HepG2 (cell line): ENCODE results near the gene TTC19. TPM values are rescaled to one million over a fixed set of nuclear protein-coding genes. Genes with fewer than 3 reads are reported as not detected.
A peak's percentile ranks its signal among the peaks of the same experiment; 100 is the strongest.

ENCODE experiments used
- ATAC-seq: fragments of 200-7000 bp; cut with Tn5 transposase; 3 replicates; pipeline ENCODE4 v1.9.1; 2020; ENCODE audit warnings: mild to moderate bottlenecking, moderate library complexity
- BruUV-seq: library from RNA; stranded (reverse); fragments of 400-500 nt; replicated peaks from 2 replicates; lab custom pipeline; 2021; lab: Mats Ljungman, UMichigan
- CTCF ChIA-PET: fragments of 300-600 bp; formaldehyde crosslinking; extraction: SDS; loops from one replicate; lab custom pipeline; 2021; ENCODE audit warnings: low total read pairs, inconsistent platforms, low intra/inter-chr PET ratio; lab: Yijun Ruan, JAX
- POLR2A ChIA-PET: fragments of 350-600 bp; sonication (Branson Sonifier 250); formaldehyde crosslinking; loops from one replicate; lab custom pipeline; 2020; ENCODE audit warnings: antibody characterized with exemption, inconsistent platforms; lab: Yijun Ruan, JAX
- DNase-seq: peaks from one replicate; pipeline ENCODE4 v3.0.0-alpha.2; 2015; ENCODE audit warnings: low spot score
- FAIRE-seq: peaks from 3 replicates; lab custom pipeline; 2011; peaks lifted over from hg19 to GRCh38; lab: Jason Lieb, UNC
- H2AFZ ChIP-seq: one replicate; pipeline ENCODE4 v1.6.1; 2011; ENCODE audit warnings: low read length, inconsistent platforms
- H3K27ac ChIP-seq: fragments of 300-600 bp; 3 replicates; pipeline ENCODE4 v1.8.0; 2011; ENCODE audit warnings: mixed run types, mild to moderate bottlenecking, mixed read lengths, low read length, inconsistent platforms; ENCODE audit not compliant: insufficient read depth; ENCODE audit errors: extremely low read length
- H3K27me3 ChIP-seq, 2 experiments: fragments of 200-600 bp in 1 of 2; 2 replicates in 1 of 2; 3 replicates in 1 of 2; pipeline versions ENCODE4 v1.6.0 to v1.8.0; 2011; ENCODE audit warnings: low read length in 2 of 2, mild to moderate bottlenecking in 2 of 2, moderate library complexity in 2 of 2, inconsistent platforms in 1 of 2; ENCODE audit not compliant: insufficient read depth in 2 of 2, control insufficient read depth in 1 of 2
- H3K36me3 ChIP-seq, 2 experiments: fragments of 200-600 bp in 1 of 2; replicated peaks in 1 of 2; 2 replicates in 1 of 2; 3 replicates in 1 of 2; pipeline versions ENCODE4 v1.5.1 to v1.8.0; 2011; ENCODE audit warnings: low read length in 2 of 2, inconsistent platforms in 1 of 2; ENCODE audit not compliant: insufficient read depth in 2 of 2, control insufficient read depth in 1 of 2
- H3K4me1 ChIP-seq: 2 replicates; pipeline ENCODE4 v1.5.1; 2012; ENCODE audit warnings: low read length, inconsistent platforms; ENCODE audit not compliant: insufficient read depth
- H3K4me2 ChIP-seq: 2 replicates; pipeline ENCODE4 v1.6.0; 2011; ENCODE audit warnings: low read depth, low read length, inconsistent platforms
- H3K4me3 ChIP-seq, 3 experiments: fragments of 200-600 bp in 1 of 3; sonication (generic), shearing (Covaris generic) in 1 of 3; replicated peaks in 1 of 3; 2 replicates each; pipeline ENCODE4 v1.5.1; 2011 to 2016; ENCODE audit warnings: low read length in 3 of 3, inconsistent platforms in 2 of 3, low read depth in 2 of 3, mild to moderate bottlenecking in 2 of 3, control low read depth in 1 of 3, mixed read lengths in 1 of 3; ENCODE audit not compliant: insufficient read depth in 1 of 3
- H3K79me2 ChIP-seq: one replicate; pipeline ENCODE4 v1.6.1; 2011; ENCODE audit warnings: low read length, inconsistent platforms; ENCODE audit not compliant: insufficient read depth
- H3K9ac ChIP-seq: 2 replicates; pipeline ENCODE4 v1.6.0; 2011; ENCODE audit warnings: mild to moderate bottlenecking, low read depth, low read length, inconsistent platforms; ENCODE audit not compliant: insufficient read depth
- H3K9me3 ChIP-seq: 2 replicates; pipeline ENCODE4 v1.5.1; 2012; ENCODE audit warnings: mild to moderate bottlenecking, low read length
- H4K20me1 ChIP-seq: 2 replicates; pipeline ENCODE4 v1.6.0; 2011; ENCODE audit warnings: inconsistent platforms, mild to moderate bottlenecking, low read length, moderate library complexity; ENCODE audit not compliant: insufficient read depth
- AHDC1 ChIP-seq: sonication (generic); formaldehyde crosslinking; IDR thresholded peaks from 2 replicates; pipeline ENCODE4 v1.5.1; 2020; ENCODE audit warnings: mild to moderate bottlenecking, missing genetic modification reagents, borderline replicate concordance
- CEBPZ ChIP-seq: IDR thresholded peaks from 2 replicates; pipeline ENCODE4 v1.6.1; 2012; ENCODE audit warnings: low read length, improper control_type of control experiment
- CTCF ChIP-seq: sonication (generic); formaldehyde crosslinking; IDR thresholded peaks from 2 replicates; pipeline ENCODE4 v1.5.0; 2020; ENCODE audit warnings: mild to moderate bottlenecking, missing genetic modification reagents, moderate library complexity
- TARDBP ChIP-seq: sonication (generic); formaldehyde crosslinking; IDR thresholded peaks from 2 replicates; pipeline ENCODE4 v1.8.0; 2022; ENCODE audit warnings: mild to moderate bottlenecking, missing genetic modification reagents
- ZFP36L1 ChIP-seq: sonication (generic); formaldehyde crosslinking; IDR thresholded peaks from 2 replicates; pipeline ENCODE4 v1.8.0; 2022; ENCODE audit warnings: mild to moderate bottlenecking, missing genetic modification reagents, moderate library complexity
- WGBS: methylation state at CpG from one replicate; pipeline ENCODE4 v1.1.6; 2017; ENCODE audit warnings: low lambda C conversion rate; 5-methylcytosine and 5-hydroxymethylcytosine counted together
- in situ Hi-C: cut with HindIII; loops from 2 replicates; pipeline ENCODE4 v1.10.0; 2017; ENCODE audit warnings: low pct_unique_long_range_greater_than_20kb; ENCODE audit not compliant: extremely low pct_ligation_motif_present
- intact Hi-C: fragments of 100-400 bp; cut with micrococcal nuclease; formaldehyde crosslinking; loops from one replicate; pipeline ENCODE4 v1.10.0; 2022; ENCODE audit not compliant: unreplicated experiment
- polyA plus RNA-seq, 8 experiments: library from polyadenylated mRNA; depleted of rRNA in 3 of 8; stranded (reverse) in 7 of 8; unstranded in 1 of 8; fragments of >200 nt; fragmentation: Illumina TruSeq in 4 of 8; extraction: Trizol in 4 of 8; gene quantifications; 2 replicates each; pipeline versions ENCODE4 v1.2.1 to v1.2.3, GENCODE V29; 2011 to 2016; ENCODE audit warnings: low read depth in 4 of 8, missing spikeins in 1 of 8, mixed read lengths in 1 of 8; ENCODE audit not compliant: insufficient read depth in 1 of 8
- total RNA-seq, 5 experiments: library from RNA; depleted of rRNA; stranded (reverse); fragments of >200 nt; fragmentation: Illumina TruSeq; extraction: Trizol; gene quantifications; 2 replicates each; pipeline ENCODE4 v1.2.3, GENCODE V29; 2016; ENCODE audit warnings: low read depth in 1 of 5

Gene TTC19
- total and polyA plus RNA-seq, 2 of the 13 experiments (the other 11 are each of a cell fraction or from before 2014, with no cell fraction given), result 4.4 to 24.3 TPM

- TF ChIP-seq CEBPZ (no peak), AHDC1 (CRISPR knock-in tag) (no peak)
Measured at GRCh38 chr17:15973834-15974233, 25.8 kb upstream of the TTC19 start (continued).

- no peak overlapping the region for H3K27ac ChIP-seq
- no peaks in the 10 kb centered on the region for H3K27me3 ChIP-seq
- no peak for ATAC-seq
- H3K36me3 ChIP-seq, result peaks cover 7 to 21% of the 10 kb centered on the region in 2 experiments; a peak in 4 of 5 replicates
- WGBS, result 100% methylated on average over 2 of the region's 2 CpGs
- no peak overlapping the region for H3K4me3 ChIP-seq
- no peak for FAIRE-seq
- no TSS peak for BruUV-seq
- DNase-seq, result no peak
- no peaks in the 10 kb centered on the region for H3K9me3 ChIP-seq
- H2AFZ ChIP-seq, result no peak overlapping the region
- intact Hi-C loops, result no loop called here
- in situ Hi-C loops, result no loop called here
- no peaks in the 10 kb centered on the region for H3K4me1 ChIP-seq
- H3K9ac ChIP-seq, result no peak overlapping the region
- H3K4me2 ChIP-seq, result no peak overlapping the region
- no peaks in the 10 kb centered on the region for H3K79me2 ChIP-seq
- no peaks in the 10 kb centered on the region for H4K20me1 ChIP-seq
- ChIA-PET CTCF (no interaction called here), POLR2A (no interaction called here)
- peak; percentile 13; the same call in 1 of the 2 replicates for TF ChIP-seq CTCF (CRISPR knock-in tag)
- TF ChIP-seq ZFP36L1 (CRISPR knock-in tag), result no peak
- TF ChIP-seq TARDBP, result no peak
Measured at GRCh38 chr17:15977894-15978293, 21.7 kb upstream of the TTC19 start.
